ENCODE measurements around the gene MYO3B.

MYO3B gene

GRCh38 chr2:170243898-170244297 is 66.0 kb downstream of the MYO3B start:
- Histone ChIP-seq H3K79me2 (ENCODE audit: insufficient read depth, low read length) (no peaks in the 10 kb centered on the region), H3K4me3 (ENCODE audit: insufficient read depth, low read length, poor library complexity, severe bottlenecking) (no peak overlapping the region), H3K27ac (ENCODE audit: low read depth, low read length) (no peak overlapping the region), H3F3A (ENCODE audit: insufficient read depth) (no peaks in the 10 kb centered on the region), H3K36me3 (ENCODE audit: low read length) (no peaks in the 10 kb centered on the region), H3K9me3 (ENCODE audit: insufficient read depth, low read length) (no peaks in the 10 kb centered on the region), H4K20me1 (ENCODE audit: low read depth, low read length) (no peaks in the 10 kb centered on the region), H3K9me2 (replicated peaks; ENCODE audit: insufficient read depth, low read length) (no peaks in the 10 kb centered on the region), H3K4me2 (ENCODE audit: low read depth, low read length, poor library complexity, severe bottlenecking) (no peak overlapping the region), H3K27me3 (ENCODE audit: low read length) (no peaks in the 10 kb centered on the region), H2AFZ (ENCODE audit: low read depth, low read length, severe bottlenecking) (no peak overlapping the region), H3K9ac (ENCODE audit: low read length) (no peak overlapping the region)
- no peak for TF ChIP-seq CTCF (IDR thresholded peaks at IDR 0.05; ENCODE audit: insufficient read depth, low read length, poor library complexity, severe bottlenecking)
- no peak for TF ChIP-seq EZH2phosphoT487 (conservative IDR thresholded peaks at IDR 0.05; ENCODE audit: low read length)

- Histone ChIP-seq H3K36me3 (ENCODE audit: low read length) (no peaks in the 10 kb centered on the region), H3K4me3 (ENCODE audit: insufficient read depth, low read length, poor library complexity, severe bottlenecking) (no peak overlapping the region), H3K9ac (ENCODE audit: low read length) (no peak overlapping the region), H3K9me3 (ENCODE audit: insufficient read depth, low read length) (no peaks in the 10 kb centered on the region), H3K9me2 (replicated peaks; ENCODE audit: insufficient read depth, low read length) (no peaks in the 10 kb centered on the region), H4K20me1 (ENCODE audit: low read depth, low read length) (no peaks in the 10 kb centered on the region), H3F3A (ENCODE audit: insufficient read depth) (no peaks in the 10 kb centered on the region), H3K79me2 (ENCODE audit: insufficient read depth, low read length) (no peaks in the 10 kb centered on the region), H3K27me3 (ENCODE audit: low read length) (no peaks in the 10 kb centered on the region), H3K4me2 (ENCODE audit: low read depth, low read length, poor library complexity, severe bottlenecking) (no peak overlapping the region), H3K27ac (ENCODE audit: low read depth, low read length) (no peak overlapping the region), H2AFZ (ENCODE audit: low read depth, low read length, severe bottlenecking) (no peak overlapping the region)
- TF ChIP-seq EZH2phosphoT487 (conservative IDR thresholded peaks at IDR 0.05; ENCODE audit: low read length): no peak
- no peak for TF ChIP-seq CTCF (IDR thresholded peaks at IDR 0.05; ENCODE audit: insufficient read depth, low read length, poor library complexity, severe bottlenecking)
Measured at GRCh38 chr2:170244555-170244954, 66.6 kb downstream of the MYO3B start.

GRCh38 chr2:170245312-170245711 is 67.4 kb downstream of the MYO3B start:
- TF ChIP-seq EZH2phosphoT487 (conservative IDR thresholded peaks at IDR 0.05; ENCODE audit: low read length) (no peak), CTCF (IDR thresholded peaks at IDR 0.05; ENCODE audit: insufficient read depth, low read length, poor library complexity, severe bottlenecking) (no peak)
- no peaks in the 10 kb centered on the region for H4K20me1 ChIP-seq (ENCODE audit: low read depth, low read length)
- H3K9ac ChIP-seq (ENCODE audit: low read length): no peak overlapping the region
- no peaks in the 10 kb centered on the region for H3K9me2 ChIP-seq (replicated peaks; ENCODE audit: insufficient read depth, low read length)
- no peak overlapping the region for H3K4me2 ChIP-seq (ENCODE audit: low read depth, low read length, poor library complexity, severe bottlenecking)
- H3K27me3 ChIP-seq (ENCODE audit: low read length): no peaks in the 10 kb centered on the region
- H3F3A ChIP-seq (ENCODE audit: insufficient read depth): no peaks in the 10 kb centered on the region
- H3K79me2 ChIP-seq (ENCODE audit: insufficient read depth, low read length): no peaks in the 10 kb centered on the region
- no peak overlapping the region for H3K27ac ChIP-seq (ENCODE audit: low read depth, low read length)
- H3K4me3 ChIP-seq (ENCODE audit: insufficient read depth, low read length, poor library complexity, severe bottlenecking): no peak overlapping the region
- H3K36me3 ChIP-seq (ENCODE audit: low read length): no peaks in the 10 kb centered on the region
- no peak overlapping the region for H2AFZ ChIP-seq (ENCODE audit: low read depth, low read length, severe bottlenecking)
- H3K9me3 ChIP-seq (ENCODE audit: insufficient read depth, low read length): no peaks in the 10 kb centered on the region

Measured in SU-DHL-6 (cell line).